ENCODE measurements around the gene RAE1. TPM values are rescaled to one million over a fixed set of nuclear protein-coding genes. Genes with fewer than 3 reads are reported as not detected.

The RAE1 gene
- total RNA-seq, 2 donors from 2014 or later: 40.5 to 40.6 TPM

DNA sequence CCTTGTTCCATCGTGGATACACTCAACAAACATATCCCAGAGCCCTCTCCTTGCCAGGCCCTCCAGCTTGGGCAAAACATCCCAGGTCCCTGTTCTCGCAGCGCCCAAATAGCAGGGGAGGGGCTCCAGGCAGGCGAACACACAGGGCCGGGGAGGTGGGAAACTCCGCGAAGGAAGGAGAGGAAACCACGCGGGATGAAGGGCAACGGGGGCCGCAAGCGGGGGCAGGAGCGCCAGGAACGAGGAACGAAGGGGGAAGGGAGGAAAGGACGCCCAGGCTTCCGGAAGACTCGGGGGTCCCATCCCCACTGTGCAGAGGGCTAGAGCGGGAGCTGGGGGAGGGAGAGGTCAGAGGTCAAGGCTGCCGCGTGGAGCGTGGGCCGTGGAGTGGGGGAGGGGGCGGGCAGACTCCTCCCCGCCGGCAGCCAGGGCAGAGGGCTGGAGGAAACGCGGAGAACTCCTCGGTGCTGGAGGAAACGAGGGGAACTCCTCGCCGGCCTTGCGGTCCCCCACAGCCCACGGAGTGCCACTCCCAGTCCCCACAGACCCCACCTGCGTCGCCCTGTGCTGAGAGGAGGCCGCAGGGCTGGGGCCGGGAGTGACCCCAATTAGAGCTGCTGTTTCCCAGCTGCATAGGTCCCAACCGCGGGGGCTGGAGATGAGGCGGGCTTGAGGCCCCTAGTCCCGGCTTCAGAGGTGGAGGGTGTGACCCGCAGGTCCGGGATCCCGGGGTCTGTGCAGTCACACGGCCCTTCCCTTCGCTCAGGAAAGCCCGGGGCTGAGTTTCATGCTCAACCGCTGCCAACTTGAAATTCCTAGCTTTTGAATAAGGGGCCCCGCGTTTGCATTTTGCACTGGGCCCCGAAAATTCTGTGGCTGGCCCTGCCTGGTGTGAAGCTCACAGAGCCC, 38.9 kb downstream of the RAE1 start:
- Mint-ChIP-seq H3K4me1 (peaks cover 26% of the 10 kb centered on the region), H3K27ac (peak overlapping the region; percentile 94)

DNA sequence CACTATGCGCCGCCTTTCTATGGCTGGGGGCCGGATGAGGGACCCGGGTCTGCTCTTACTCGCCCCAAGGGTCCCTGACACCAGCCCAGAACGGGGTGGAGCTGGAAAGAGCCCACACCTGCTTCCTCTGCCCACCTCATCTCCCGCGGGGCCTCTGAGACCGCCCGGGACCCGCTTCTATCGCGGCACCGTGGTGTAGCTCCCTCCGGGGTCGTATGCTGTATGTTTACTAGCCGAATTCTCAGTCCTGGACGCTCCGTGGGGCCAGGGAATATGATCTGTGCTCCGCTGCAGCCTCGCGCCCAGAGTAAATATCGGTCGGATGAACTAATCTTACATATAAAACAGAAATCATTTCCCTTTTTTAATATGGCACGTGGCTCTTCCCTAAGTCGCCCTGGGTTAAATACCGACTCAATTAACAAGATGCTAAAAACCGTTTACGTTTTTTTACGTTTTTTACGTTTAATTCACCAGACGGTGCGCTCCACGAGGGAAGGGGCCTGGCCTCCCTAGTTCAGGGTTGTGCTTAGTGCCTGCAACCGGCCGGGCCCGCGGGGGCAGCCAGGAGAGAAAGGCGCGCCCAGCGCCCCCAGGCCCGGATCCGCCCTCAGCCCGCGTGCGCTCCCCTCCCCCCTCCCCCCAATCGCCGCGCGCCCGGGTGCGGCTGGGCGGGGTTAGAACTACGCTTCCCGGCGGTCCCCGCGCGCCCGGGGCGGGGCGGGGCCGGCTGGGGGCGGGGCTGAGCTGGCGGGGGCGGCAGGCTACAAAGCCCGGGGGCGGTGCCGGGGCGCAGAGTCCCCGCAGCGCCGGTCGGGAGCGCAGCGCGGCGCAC, 39.8 kb downstream of the RAE1 start, which contains the start of gene RBM38:
Gene RBM38, plus strand, starts transcription at position 793 of the 835 bp plus-strand sequence. CDS start 186 bp downstream, outside the sequence.
- peak; percentile 65 to 76 (median 68) for DNase-seq
- Mint-ChIP-seq H3K27ac (peak within 1 kb of the TSS; percentile 100), H3K4me3 (peak within 1 kb of the TSS; percentile 96), H3K4me1 (peaks cover 26% of the 10 kb centered on the region), H3K36me3 (ENCODE audit: low read depth) (peaks cover 2% of the 10 kb centered on the region), H3K27me3 (no peaks in the 10 kb centered on the region)
- no peaks in the 10 kb centered on the region for H3K9me3 ChIP-seq (ENCODE audit: control insufficient read depth, low read length, poor library complexity, severe bottlenecking)
- peak; percentile 66 for ATAC-seq

More for the DNA sequence above, 38.9 kb downstream of the RAE1 start:
- H3K4me3 Mint-ChIP-seq: peak overlapping the region; percentile 87
- ATAC-seq: peak; percentile 45
- H3K36me3 Mint-ChIP-seq (ENCODE audit: low read depth): peaks cover 2% of the 10 kb centered on the region
- H3K27me3 Mint-ChIP-seq: no peaks in the 10 kb centered on the region
- DNase-seq: peak; percentile 54 to 70 (median 62)
- no peaks in the 10 kb centered on the region for H3K9me3 ChIP-seq (ENCODE audit: control insufficient read depth, low read length, poor library complexity, severe bottlenecking)

DNA sequence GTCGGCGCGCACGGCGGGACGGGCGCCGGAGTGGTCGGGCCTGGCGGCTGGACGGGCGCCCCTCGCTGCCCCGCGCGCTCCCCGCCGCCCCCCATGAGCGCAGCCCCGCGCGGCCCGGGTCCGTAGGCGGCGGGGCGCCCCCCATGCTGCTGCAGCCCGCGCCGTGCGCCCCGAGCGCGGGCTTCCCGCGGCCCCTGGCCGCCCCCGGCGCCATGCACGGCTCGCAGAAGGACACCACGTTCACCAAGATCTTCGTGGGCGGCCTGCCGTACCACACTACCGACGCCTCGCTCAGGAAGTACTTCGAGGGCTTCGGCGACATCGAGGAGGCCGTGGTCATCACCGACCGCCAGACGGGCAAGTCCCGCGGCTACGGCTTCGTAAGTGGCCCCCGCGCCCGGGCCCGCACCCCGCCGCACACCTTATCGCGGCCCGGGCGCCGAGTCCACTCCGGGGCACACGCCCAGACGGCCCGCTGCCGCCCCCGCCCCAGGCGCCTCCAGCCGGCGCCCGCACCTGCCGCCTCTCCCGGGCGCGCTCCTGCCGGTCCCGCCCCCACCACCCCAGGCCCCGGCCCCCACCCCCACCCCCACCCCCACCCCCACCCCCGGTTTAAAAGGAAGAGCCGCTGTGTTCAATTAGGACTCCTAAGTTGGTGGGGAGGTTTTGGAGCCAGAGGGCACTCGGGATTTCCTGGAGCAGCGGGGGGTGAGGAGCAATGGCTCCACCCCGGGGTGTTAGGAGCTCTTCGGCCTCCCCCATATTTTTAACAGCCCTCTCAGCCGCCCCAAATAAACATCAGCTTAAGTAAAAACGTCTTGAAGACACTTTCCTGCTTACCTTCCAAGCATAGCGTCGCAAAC, 40.6 kb downstream of the RAE1 start:
- H3K4me3 Mint-ChIP-seq: peak overlapping the region; percentile 96
- no peaks in the 10 kb centered on the region for H3K9me3 ChIP-seq (ENCODE audit: control insufficient read depth, low read length, poor library complexity, severe bottlenecking)
- ATAC-seq: no peak
- peaks cover 2% of the 10 kb centered on the region for H3K36me3 Mint-ChIP-seq (ENCODE audit: low read depth)
- H3K27ac Mint-ChIP-seq: peak overlapping the region; percentile 100
- no peak for DNase-seq
- peaks cover 31% of the 10 kb centered on the region for H3K4me1 Mint-ChIP-seq
- no peaks in the 10 kb centered on the region for H3K27me3 Mint-ChIP-seq

DNA sequence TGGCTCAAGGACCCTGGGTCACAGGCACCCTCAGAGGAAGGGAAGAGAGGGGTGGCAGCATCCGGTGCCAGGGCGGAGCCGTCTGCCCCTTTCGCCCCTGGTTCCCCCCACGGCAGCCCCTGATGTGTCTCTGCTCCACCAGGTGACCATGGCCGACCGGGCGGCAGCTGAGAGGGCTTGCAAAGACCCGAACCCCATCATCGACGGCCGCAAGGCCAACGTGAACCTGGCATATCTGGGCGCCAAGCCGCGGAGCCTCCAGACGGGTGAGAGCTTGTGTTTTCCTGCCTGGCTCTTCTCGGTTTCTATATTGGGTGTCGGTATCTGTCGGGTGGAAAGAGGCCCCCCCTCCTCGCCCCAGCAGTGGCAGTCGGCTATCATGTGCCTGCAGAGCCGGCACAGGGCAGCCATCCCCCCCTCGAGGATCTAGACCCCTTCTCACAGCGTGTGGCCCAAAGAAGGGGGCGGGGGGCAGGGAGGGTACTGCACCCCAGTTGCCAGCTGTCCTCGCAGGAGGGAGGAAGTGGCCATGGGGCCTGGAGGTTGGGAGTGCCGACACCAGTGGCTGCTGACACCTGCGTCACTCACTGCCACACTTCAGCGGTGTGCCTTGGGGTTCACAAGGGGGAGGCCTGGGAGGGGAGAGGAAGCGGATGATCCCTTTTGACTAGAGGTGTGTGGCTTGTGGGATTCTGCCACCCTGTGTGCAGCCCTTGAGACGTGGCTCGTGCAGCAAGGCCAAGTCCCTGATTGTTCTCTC, 41.6 kb downstream of the RAE1 start:
- DNase-seq (peak; percentile 67 to 81 (median 80)), ATAC-seq (peak; percentile 71)
- peaks cover 2% of the 10 kb centered on the region for H3K36me3 Mint-ChIP-seq (ENCODE audit: low read depth)
- peaks cover 38% of the 10 kb centered on the region for H3K4me1 Mint-ChIP-seq
- no peaks in the 10 kb centered on the region for H3K27me3 Mint-ChIP-seq
- peak overlapping the region; percentile 96 for H3K4me3 Mint-ChIP-seq
- peak overlapping the region; percentile 100 for H3K27ac Mint-ChIP-seq
- H3K9me3 ChIP-seq (ENCODE audit: control insufficient read depth, low read length, poor library complexity, severe bottlenecking): no peaks in the 10 kb centered on the region

DNA sequence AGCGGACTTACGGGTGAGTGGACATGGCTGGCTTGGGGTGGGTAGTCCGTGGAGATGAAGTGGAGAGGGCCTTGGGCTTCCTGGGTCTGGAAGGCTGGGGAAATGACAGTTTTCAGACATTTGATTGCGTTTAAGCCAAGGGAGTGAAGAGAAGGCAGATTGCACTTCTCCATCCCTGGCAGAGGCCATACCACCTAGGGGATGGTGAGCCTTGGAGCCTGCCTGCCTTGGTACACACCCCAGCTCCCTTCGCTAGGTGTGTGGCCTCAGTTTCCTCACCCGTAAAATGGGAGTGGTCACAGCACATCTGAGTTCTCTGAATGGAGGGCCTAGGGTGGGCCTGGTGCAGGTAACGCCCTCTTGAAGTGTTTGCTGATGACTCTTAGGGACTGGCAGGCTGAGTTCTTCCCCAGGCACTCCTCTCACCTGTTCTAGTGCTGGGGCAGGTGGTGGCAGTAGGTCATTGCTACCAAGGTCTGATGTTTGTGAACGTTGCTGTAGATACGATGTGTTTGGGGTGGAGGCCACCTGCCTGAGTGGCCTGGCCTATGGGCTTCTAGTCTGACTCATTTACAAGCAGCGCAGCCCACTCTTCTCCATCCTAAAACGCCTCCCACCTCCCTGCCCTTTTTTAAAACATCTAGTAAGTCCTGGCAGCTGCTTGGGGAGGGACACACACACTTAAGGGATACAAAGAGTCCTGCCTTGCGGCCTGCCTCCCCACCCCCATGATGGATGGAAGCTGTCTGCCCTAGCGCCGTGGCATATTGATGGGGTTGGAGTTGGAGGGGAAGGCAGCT, 42.5 kb downstream of the RAE1 start:
- ATAC-seq: no peak
- no peak for DNase-seq
- peak overlapping the region; percentile 100 for H3K27ac Mint-ChIP-seq
- H3K36me3 Mint-ChIP-seq (ENCODE audit: low read depth): peaks cover 2% of the 10 kb centered on the region
- peak overlapping the region; percentile 96 for H3K4me3 Mint-ChIP-seq
- peaks cover 45% of the 10 kb centered on the region for H3K4me1 Mint-ChIP-seq
- H3K9me3 ChIP-seq (ENCODE audit: control insufficient read depth, low read length, poor library complexity, severe bottlenecking): no peaks in the 10 kb centered on the region
- H3K27me3 Mint-ChIP-seq: no peaks in the 10 kb centered on the region

DNA sequence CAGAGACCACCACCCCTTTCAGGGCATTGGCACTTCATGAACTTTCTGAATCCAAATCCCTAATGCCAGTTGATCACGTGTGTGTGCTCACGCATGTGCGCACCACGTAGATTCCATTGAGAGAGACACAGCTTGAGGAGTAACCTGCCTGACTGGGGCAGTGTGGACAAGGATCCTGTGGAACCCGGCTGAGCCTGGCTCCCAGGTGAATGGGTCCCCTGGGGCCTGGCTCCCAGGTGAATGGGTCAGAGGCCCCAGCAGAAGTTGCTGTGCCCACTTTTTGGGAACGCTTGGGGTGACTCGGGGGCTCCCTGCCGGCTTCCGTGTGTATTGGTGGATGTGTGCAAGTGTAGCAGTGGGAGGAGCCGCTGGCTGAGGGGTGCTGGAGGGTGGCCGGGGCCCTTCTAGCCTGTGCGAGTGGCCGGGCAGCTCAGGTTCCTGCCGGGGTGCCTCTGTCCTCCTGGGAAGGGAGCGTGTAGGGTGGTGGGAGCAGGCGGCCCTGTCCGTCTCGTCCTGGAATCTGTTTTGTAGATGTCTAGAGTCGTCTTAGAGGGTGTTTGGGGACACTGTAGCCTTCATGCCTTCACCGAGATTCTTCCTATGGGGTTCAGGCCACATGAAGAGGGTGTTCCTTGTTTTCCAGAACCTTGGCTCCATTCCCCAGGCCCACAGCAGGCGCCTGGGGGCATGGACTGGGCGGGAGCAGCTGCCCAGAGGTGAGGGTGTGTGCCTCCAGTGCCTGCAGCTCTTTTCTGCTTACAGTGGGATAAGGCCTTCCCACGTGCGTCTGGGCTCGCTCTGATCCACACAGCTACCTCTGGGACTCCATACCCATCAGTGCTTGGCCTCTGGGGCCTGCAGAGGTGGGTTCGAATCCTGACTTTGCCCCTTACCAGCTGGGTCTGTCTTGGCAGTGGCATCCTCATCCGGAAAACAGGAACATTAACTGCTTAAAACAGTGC, 43.3 kb downstream of the RAE1 start:
- no peaks in the 10 kb centered on the region for H3K9me3 ChIP-seq (ENCODE audit: control insufficient read depth, low read length, poor library complexity, severe bottlenecking)
- Mint-ChIP-seq H3K27ac (peak overlapping the region; percentile 100), H3K36me3 (ENCODE audit: low read depth) (peaks cover 2% of the 10 kb centered on the region), H3K4me1 (peaks cover 53% of the 10 kb centered on the region), H3K4me3 (peak overlapping the region; percentile 96), H3K27me3 (no peaks in the 10 kb centered on the region)
- ATAC-seq: no peak
- no peak for DNase-seq

DNA sequence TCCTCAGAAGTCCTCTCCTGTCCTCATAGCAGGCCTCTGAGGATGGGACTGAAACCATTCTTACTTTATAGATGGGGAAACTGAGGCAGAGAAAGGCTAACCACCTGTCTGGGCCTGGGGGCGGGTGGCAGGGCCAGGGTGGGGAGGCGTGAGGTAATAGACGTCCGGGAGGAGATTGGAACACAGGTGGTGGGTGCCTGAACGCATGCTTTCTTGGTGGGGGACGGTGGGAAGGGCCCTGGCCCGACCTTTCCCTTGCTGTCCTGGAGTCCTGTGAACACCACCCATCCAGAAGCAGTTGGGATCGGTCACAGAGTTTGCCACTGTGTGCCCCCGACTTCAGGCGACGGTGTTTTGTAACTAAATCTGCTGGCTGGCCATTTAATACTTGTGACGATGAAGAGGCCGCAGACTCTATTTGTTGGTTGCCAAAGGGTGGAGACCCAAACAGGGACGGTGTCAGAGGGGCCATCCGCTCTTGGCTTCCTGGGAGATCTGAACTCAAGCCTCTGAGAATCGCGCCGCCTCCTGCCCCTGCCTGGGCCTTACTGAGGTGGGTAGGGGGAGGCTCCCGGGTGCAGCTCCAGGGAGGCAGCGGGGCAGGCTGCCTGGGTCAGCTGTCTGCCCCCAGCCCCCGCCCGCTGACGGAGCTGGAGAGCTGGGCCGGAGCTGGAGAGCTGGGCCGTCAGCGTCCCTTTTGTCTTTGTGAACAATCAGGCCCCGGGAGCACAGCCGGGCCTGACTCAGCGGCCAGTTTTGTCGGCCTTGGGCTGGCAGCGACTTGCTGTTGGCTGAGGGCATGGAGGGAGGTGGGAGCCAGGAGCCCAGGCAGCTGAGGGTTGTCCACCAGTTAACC, 44.3 kb downstream of the RAE1 start:
- Mint-ChIP-seq H3K27ac (peak overlapping the region; percentile 100), H3K4me1 (peaks cover 50% of the 10 kb centered on the region), H3K4me3 (peak overlapping the region; percentile 96), H3K27me3 (no peaks in the 10 kb centered on the region), H3K36me3 (ENCODE audit: low read depth) (peaks cover 2% of the 10 kb centered on the region)
- DNase-seq (no peak), ATAC-seq (no peak)
- H3K9me3 ChIP-seq (ENCODE audit: control insufficient read depth, low read length, poor library complexity, severe bottlenecking): no peaks in the 10 kb centered on the region

DNA sequence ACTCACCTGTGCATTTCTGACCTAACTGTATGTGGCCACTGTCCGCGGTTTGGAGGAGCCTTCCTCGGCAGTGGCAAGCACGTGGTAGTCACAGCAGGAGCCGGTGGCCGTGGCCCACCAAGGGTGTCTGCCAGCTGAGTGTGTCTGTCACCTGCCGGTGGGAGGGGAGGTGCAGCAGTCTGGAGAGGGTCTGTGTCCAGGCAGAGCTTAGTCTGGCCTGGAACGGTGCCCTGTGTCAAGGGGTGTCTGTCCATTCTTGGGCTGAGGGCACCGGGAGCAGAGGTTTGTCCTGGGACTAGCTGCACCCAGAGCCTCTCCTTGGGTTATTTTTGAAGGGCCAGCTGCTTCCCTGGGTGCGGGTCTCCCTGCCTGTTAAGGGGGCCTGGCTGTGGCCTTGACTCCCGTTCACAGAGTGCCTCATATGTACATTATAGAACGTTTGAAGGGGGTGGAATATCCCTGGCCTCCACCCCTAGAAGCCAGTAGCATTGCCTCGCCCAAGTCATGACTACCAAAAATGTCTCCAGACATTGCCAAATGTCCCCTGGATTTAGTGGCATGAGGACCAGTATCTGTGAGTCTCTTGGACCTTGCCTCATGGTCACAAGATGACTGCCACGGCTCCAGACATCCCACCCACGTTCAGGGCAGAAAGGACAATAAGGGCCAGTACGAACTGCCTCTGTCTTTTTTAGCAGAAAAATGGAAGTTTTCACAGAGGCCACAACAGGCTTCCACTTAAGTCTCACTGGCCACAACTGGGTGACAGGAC, 45.3 kb downstream of the RAE1 start:
- Mint-ChIP-seq H3K4me1 (peaks cover 55% of the 10 kb centered on the region), H3K27ac (peak overlapping the region; percentile 100), H3K4me3 (peak overlapping the region; percentile 55), H3K27me3 (no peaks in the 10 kb centered on the region), H3K36me3 (ENCODE audit: low read depth) (peaks cover 3% of the 10 kb centered on the region)
- no peak for DNase-seq
- no peak for ATAC-seq
- no peaks in the 10 kb centered on the region for H3K9me3 ChIP-seq (ENCODE audit: control insufficient read depth, low read length, poor library complexity, severe bottlenecking)

DNA sequence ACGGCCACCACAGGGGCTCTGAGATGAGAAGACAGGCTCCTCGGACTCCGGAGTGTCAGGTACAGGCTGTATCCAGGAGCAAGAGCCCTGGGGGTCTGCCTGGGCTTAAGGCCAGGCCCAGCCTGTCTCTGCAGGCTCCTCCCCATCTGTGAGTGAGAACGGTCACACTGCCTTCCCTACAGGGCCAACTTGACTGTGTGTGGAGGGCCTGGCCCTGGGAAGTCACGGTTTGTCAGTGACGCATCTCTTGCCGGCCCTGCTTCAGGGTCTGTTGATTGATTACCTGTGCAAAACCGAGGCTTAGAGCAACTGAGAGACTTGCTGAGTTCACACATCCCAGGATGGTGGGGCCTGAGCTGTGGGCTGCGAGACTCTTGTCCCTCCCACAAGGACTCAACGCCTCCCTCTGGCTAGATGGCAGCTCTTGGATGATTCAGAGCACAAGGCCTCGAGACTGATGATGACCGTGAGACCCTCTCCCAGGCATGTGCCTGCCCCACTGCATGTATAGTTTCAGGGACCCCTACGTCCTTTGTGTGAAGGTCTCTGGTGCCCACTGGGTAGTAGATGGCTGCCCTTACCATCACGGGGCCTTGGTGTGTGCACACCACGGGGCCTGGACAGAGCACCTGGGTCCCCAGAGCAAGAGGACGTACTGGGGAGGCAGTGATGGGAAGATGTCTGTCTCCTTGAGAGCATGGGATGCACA, 46.1 kb downstream of the RAE1 start:
- Mint-ChIP-seq H3K36me3 (ENCODE audit: low read depth) (peaks cover 5% of the 10 kb centered on the region), H3K4me1 (peaks cover 59% of the 10 kb centered on the region), H3K27ac (peak overlapping the region; percentile 100), H3K27me3 (no peaks in the 10 kb centered on the region), H3K4me3 (peak overlapping the region; percentile 92)
- DNase-seq: no peak
- H3K9me3 ChIP-seq (ENCODE audit: control insufficient read depth, low read length, poor library complexity, severe bottlenecking): no peaks in the 10 kb centered on the region
- ATAC-seq: no peak
